ENCODE measurements around the gene PTPRM. TPM values are rescaled to one million over a fixed set of nuclear protein-coding genes. Genes with fewer than 3 reads are reported as not detected.

Gene PTPRM
- total RNA-seq, 1 experiment from 2014 or later, result 14.5 TPM

- no peak overlapping the region for H2AFZ ChIP-seq (ENCODE audit: low read depth, low read length, poor library complexity, severe bottlenecking)
- H3K4me1 ChIP-seq (ENCODE audit: control insufficient read depth in 1 of 2, insufficient read depth in 2 of 2, low read length in 2 of 2), result no peaks in the 10 kb centered on the region
- H3K27ac ChIP-seq (ENCODE audit: low read depth, low read length), result no peak overlapping the region
- no peaks in the 10 kb centered on the region for H3K79me2 ChIP-seq (ENCODE audit: insufficient read depth, low read length)
- no peaks in the 10 kb centered on the region for H3K27me3 ChIP-seq (ENCODE audit: insufficient read depth, low read length)
- H4K20me1 ChIP-seq (ENCODE audit: insufficient read depth), result no peaks in the 10 kb centered on the region
- H3K36me3 ChIP-seq (ENCODE audit: control insufficient read depth in 1 of 2, insufficient read depth in 2 of 2, low read length in 2 of 2), result no peaks in the 10 kb centered on the region
- intact Hi-C loops (cut with micrococcal nuclease), result no loop called here
- POLR2A ChIA-PET, result no interaction called here
- ATAC-seq, result no peak
- H3K9ac ChIP-seq (ENCODE audit: low read length), result no peak overlapping the region
- no peak overlapping the region for H3K4me2 ChIP-seq (ENCODE audit: low read length)
- RAD21 ChIA-PET (ENCODE audit: low non-redundant PET in 1 of 2, low total read pairs in 2 of 2, uncharacterized antibody in 2 of 2, unreplicated experiment in 2 of 2), result no interaction called here
- CTCF ChIA-PET, result no interaction called here
- no peak for DNase-seq (ENCODE audit: low read depth, low spot score)
- TF ChIP-seq YY1 (IDR thresholded peaks at IDR 0.05; ENCODE audit: extremely low read depth, insufficient replicate concordance, low read depth, low read length) (no peak), POLR2A (IDR thresholded peaks at IDR 0.05; ENCODE audit: borderline replicate concordance, extremely low read depth, insufficient read depth, insufficient read length) (no peak), JUND (IDR thresholded peaks at IDR 0.05) (no peak), ZNF274 (IDR thresholded peaks at IDR 0.05; ENCODE audit: low read depth, low read length) (no peak), EGR1 (IDR thresholded peaks at IDR 0.05; ENCODE audit: low read depth) (no peak), SRF (IDR thresholded peaks at IDR 0.05; ENCODE audit: low read depth) (no peak), CEBPB (IDR thresholded peaks at IDR 0.05; ENCODE audit: low read depth) (no peak)
- TF ChIP-seq, protein P1, sequence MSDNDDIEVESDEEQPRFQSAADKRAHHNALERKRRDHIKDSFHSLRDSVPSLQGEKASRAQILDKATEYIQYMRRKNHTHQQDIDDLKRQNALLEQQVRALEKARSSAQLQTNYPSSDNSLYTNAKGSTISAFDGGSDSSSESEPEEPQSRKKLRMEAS (IDR thresholded peaks at IDR 0.05), result no peak
- TF ChIP-seq, protein P2, sequence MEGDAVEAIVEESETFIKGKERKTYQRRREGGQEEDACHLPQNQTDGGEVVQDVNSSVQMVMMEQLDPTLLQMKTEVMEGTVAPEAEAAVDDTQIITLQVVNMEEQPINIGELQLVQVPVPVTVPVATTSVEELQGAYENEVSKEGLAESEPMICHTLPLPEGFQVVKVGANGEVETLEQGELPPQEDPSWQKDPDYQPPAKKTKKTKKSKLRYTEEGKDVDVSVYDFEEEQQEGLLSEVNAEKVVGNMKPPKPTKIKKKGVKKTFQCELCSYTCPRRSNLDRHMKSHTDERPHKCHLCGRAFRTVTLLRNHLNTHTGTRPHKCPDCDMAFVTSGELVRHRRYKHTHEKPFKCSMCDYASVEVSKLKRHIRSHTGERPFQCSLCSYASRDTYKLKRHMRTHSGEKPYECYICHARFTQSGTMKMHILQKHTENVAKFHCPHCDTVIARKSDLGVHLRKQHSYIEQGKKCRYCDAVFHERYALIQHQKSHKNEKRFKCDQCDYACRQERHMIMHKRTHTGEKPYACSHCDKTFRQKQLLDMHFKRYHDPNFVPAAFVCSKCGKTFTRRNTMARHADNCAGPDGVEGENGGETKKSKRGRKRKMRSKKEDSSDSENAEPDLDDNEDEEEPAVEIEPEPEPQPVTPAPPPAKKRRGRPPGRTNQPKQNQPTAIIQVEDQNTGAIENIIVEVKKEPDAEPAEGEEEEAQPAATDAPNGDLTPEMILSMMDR (IDR thresholded peaks at IDR 0.05 in 2 of 3, conservative IDR thresholded peaks at IDR 0.05 in 1 of 3; ENCODE audit: borderline replicate concordance in 1 of 3, insufficient read depth in 1 of 3, low read depth in 2 of 3, low read length in 2 of 3), result no peak
- TF ChIP-seq, protein P3, sequence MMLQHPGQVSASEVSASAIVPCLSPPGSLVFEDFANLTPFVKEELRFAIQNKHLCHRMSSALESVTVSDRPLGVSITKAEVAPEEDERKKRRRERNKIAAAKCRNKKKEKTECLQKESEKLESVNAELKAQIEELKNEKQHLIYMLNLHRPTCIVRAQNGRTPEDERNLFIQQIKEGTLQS (IDR thresholded peaks at IDR 0.05), result no peak
- peaks cover 0 to 3% of the 10 kb centered on the region in 2 experiments; a peak in 1 of 4 replicates for H3K9me3 ChIP-seq (ENCODE audit: control insufficient read depth in 1 of 2, insufficient read depth in 1 of 2, low read depth in 1 of 2, low read length in 2 of 2)
- H3K9me2 ChIP-seq (ENCODE audit: insufficient read depth), result no peaks in the 10 kb centered on the region
- no TSS peak for BruUV-seq (replicated peaks)
- no peak overlapping the region for H3K4me3 ChIP-seq (replicated peaks in 1 of 2; ENCODE audit: low read depth in 1 of 2, low read length in 2 of 2)
These were observed 181.3 kb downstream of the PTPRM start for GRCh38 chr18:7748251-7749007.

All from HCT116 (cell line).